DND-41 (cell line): Measurements from ENCODE around the gene EDAR.

Experiments
- ATAC-seq: fragments of 200-7000 bp; cut with Tn5 transposase; 3 replicates; pipeline ENCODE4 v1.9.1; 2021; ENCODE audit warnings: low read depth; ENCODE audit not compliant: insufficient read depth
- DNase-seq: peaks from one replicate; pipeline ENCODE4 v3.0.0-alpha.2; 2020
- H2AFZ ChIP-seq: 2 replicates; pipeline ENCODE4 v1.6.0; 2012; ENCODE audit warnings: low read depth, low read length
- H3K27ac ChIP-seq: 2 replicates; pipeline ENCODE4 v1.5.1; 2012; ENCODE audit warnings: low read length, inconsistent platforms
- H3K27me3 ChIP-seq: fragments of 200-600 bp; sonication (generic); 2 replicates; pipeline ENCODE4 v1.6.0; 2012; ENCODE audit warnings: low read length, mild to moderate bottlenecking, inconsistent platforms; ENCODE audit not compliant: insufficient read depth, poor library complexity
- H3K36me3 ChIP-seq: 2 replicates; pipeline ENCODE4 v1.5.1; 2012; ENCODE audit warnings: low read length, inconsistent platforms; ENCODE audit not compliant: insufficient read depth
- H3K4me1 ChIP-seq: 2 replicates; pipeline ENCODE4 v1.5.1; 2012; ENCODE audit warnings: mild to moderate bottlenecking, low read length; ENCODE audit not compliant: insufficient read depth
- H3K4me2 ChIP-seq: 2 replicates; pipeline ENCODE4 v1.6.0; 2012; ENCODE audit warnings: mild to moderate bottlenecking, moderate library complexity, low read length, inconsistent platforms; ENCODE audit not compliant: insufficient read depth
- H3K4me3 ChIP-seq, 2 experiments: fragments of 200-600 bp in 1 of 2; shearing (Covaris generic) in 1 of 2; 2 replicates each; pipeline ENCODE4 v1.5.1; 2012 to 2016; ENCODE audit warnings: inconsistent platforms in 2 of 2, low read length in 2 of 2, mild to moderate bottlenecking in 2 of 2, low read depth in 1 of 2, moderate library complexity in 1 of 2
- H3K79me2 ChIP-seq: 2 replicates; pipeline ENCODE4 v1.6.0; 2012; ENCODE audit warnings: low read length, inconsistent platforms; ENCODE audit not compliant: insufficient read depth
- H3K9ac ChIP-seq: 2 replicates; pipeline ENCODE4 v1.6.0; 2012; ENCODE audit warnings: low read depth, mild to moderate bottlenecking, inconsistent platforms, low read length, moderate library complexity
- H3K9me3 ChIP-seq: 2 replicates; pipeline ENCODE4 v1.5.1; 2012; ENCODE audit warnings: low read length, moderate library complexity, mild to moderate bottlenecking, inconsistent platforms; ENCODE audit not compliant: insufficient read depth, severe bottlenecking
- H4K20me1 ChIP-seq: 2 replicates; pipeline ENCODE4 v1.6.0; 2012; ENCODE audit warnings: low read length; ENCODE audit not compliant: insufficient read depth
- EZH2 ChIP-seq: IDR thresholded peaks from 3 replicates; pipeline ENCODE4 v1.6.1; 2012; ENCODE audit warnings: borderline replicate concordance, low read depth, mild to moderate bottlenecking, moderate library complexity, low read length, inconsistent platforms; ENCODE audit not compliant: severe bottlenecking
- TF ChIP-seq, protein P1 (sequence below): IDR thresholded peaks from 2 replicates; pipeline ENCODE4 v1.5.1; 2012; ENCODE audit warnings: borderline replicate concordance, low read length, moderate library complexity, mild to moderate bottlenecking; ENCODE audit not compliant: poor library complexity, severe bottlenecking; ENCODE audit errors: extremely low read depth

Gene EDAR

DNA sequence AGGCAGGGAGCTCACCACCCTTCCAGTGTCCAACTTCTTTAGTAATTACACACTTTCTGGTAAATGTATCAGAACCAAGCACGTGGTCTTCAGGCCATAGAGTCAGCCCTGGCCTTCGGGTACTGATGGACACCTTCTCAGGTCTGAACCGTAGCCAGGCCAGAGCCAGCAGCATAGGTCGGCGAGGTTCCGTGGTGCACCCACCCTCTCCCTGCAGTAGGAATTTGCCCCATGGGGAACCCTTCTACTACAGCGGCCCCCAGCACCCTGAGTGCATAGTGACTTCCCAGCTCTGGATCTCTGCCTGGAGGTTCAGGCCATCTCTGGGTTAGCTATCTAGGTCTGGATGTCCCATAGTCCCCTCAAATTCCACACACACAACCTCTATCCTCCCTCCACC, 61.6 kb downstream of the EDAR start:
- no peak overlapping the region for H2AFZ ChIP-seq
- H3K9ac ChIP-seq, result no peak overlapping the region
- H3K9me3 ChIP-seq, result no peaks in the 10 kb centered on the region
- TF ChIP-seq, protein P1, sequence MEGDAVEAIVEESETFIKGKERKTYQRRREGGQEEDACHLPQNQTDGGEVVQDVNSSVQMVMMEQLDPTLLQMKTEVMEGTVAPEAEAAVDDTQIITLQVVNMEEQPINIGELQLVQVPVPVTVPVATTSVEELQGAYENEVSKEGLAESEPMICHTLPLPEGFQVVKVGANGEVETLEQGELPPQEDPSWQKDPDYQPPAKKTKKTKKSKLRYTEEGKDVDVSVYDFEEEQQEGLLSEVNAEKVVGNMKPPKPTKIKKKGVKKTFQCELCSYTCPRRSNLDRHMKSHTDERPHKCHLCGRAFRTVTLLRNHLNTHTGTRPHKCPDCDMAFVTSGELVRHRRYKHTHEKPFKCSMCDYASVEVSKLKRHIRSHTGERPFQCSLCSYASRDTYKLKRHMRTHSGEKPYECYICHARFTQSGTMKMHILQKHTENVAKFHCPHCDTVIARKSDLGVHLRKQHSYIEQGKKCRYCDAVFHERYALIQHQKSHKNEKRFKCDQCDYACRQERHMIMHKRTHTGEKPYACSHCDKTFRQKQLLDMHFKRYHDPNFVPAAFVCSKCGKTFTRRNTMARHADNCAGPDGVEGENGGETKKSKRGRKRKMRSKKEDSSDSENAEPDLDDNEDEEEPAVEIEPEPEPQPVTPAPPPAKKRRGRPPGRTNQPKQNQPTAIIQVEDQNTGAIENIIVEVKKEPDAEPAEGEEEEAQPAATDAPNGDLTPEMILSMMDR, result no peak
- no peak for TF ChIP-seq EZH2
- H3K4me2 ChIP-seq, result no peak overlapping the region
- H3K36me3 ChIP-seq, result no peaks in the 10 kb centered on the region
- no peak overlapping the region for H3K27ac ChIP-seq
- no peak for ATAC-seq
- DNase-seq, result no peak
- H3K4me1 ChIP-seq, result no peaks in the 10 kb centered on the region
- no peaks in the 10 kb centered on the region for H4K20me1 ChIP-seq
- no peak overlapping the region for H3K4me3 ChIP-seq
- H3K79me2 ChIP-seq, result no peaks in the 10 kb centered on the region
- H3K27me3 ChIP-seq, result no peaks in the 10 kb centered on the region

DNA sequence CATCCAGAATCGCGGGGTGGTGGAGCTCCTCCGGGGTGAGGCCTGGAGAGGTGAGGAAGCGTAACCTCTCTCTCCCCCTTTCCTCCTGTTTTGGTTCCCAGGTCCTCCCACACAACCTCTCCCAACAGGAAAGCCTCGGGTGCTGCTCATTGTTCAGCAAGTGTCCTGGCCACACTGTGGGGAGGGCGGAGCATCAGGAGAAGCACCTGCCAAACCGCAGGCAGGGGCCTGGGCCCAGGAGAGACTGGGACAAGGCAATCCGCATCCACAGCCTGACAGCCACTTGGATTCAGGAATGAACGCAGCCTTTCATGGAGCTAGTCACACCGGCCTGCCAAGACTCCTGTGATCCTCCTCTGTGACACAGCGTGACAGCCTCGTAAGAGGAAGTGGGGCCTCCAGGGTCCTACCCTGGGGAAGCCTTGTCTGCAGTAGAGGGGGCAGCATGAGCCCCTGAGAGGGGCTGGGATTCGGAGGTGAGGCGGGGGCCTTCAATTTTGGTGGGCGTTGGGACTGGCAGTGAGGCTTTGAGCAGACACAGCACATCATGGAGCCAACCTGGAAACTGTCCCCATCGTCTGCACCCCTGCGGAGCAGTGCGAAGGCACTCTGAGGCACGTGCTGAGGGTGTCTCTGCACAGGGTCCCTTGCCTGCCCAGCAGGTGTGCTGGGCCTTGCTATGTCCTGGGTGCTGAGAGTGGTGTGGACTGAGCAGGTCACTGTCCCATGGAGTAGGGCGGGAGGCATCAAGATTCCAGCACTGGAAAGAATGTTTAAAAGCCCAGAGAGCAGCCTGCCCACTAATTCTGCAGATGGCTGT, 62.2 kb downstream of the EDAR start:
- no peak for ATAC-seq
- no peaks in the 10 kb centered on the region for H4K20me1 ChIP-seq
- no peak for DNase-seq

DNA sequence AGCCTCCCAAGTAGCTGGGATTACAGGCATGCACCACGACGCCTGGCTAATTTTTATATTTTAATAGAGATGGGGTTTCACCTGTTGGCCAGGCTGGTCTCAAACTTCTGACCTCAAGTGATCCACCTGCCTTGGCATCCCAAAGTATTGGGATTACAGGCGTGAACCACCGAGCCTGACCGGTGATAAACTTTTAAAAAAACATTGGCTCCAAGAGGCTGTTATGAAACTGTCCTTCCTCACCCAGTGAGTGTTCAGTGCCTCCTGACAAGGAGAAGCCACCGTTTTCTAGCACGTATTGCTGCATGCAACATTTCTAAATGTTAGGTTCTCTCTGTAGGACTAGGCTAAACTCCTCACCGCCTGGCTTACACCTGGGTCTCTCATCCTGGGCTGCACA, 63.3 kb downstream of the EDAR start:
- H3K79me2 ChIP-seq, result no peaks in the 10 kb centered on the region
- no peak for DNase-seq
- no peak overlapping the region for H3K9ac ChIP-seq
- H3K27me3 ChIP-seq, result no peaks in the 10 kb centered on the region
- H3K4me2 ChIP-seq, result no peak overlapping the region
- H3K27ac ChIP-seq, result no peak overlapping the region
- H2AFZ ChIP-seq, result no peak overlapping the region
- no peak for ATAC-seq
- H3K9me3 ChIP-seq, result no peaks in the 10 kb centered on the region
- H3K4me3 ChIP-seq, result no peak overlapping the region
- H3K4me1 ChIP-seq, result no peaks in the 10 kb centered on the region
- H4K20me1 ChIP-seq, result no peaks in the 10 kb centered on the region
- H3K36me3 ChIP-seq, result no peaks in the 10 kb centered on the region
- TF ChIP-seq EZH2, result no peak
- TF ChIP-seq, protein P1, result no peak

More for the DNA sequence above, 62.2 kb downstream of the EDAR start:
- Histone ChIP-seq H3K36me3 (no peaks in the 10 kb centered on the region), H3K9ac (no peak overlapping the region), H3K4me2 (no peak overlapping the region), H3K4me1 (no peaks in the 10 kb centered on the region), H2AFZ (no peak overlapping the region), H3K9me3 (no peaks in the 10 kb centered on the region), H3K27ac (no peak overlapping the region), H3K27me3 (no peaks in the 10 kb centered on the region), H3K4me3 (no peak overlapping the region), H3K79me2 (no peaks in the 10 kb centered on the region)
- TF ChIP-seq, protein P1, result no peak
- no peak for TF ChIP-seq EZH2
